ENCODE results near the gene GRB14.

DNA sequence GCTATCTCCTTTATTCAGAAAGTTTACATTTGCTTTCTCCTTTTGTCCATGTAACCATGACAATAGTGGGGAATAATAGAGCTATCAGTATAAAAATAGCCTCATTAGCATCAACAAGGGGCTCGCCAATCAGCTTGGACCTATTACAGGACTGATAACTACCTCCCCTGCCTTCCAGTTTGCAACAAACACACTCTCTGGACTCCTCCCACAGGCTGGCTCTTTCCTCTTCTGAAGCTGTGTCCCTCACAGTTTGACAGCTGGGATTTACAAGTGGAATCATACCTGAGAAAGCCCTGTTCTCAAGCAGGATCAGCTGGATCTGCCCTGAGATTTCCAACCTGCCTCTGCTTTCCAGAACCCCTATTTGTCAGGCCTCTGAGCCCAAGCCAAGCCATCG is 162.5 kb downstream of the GRB14 start:
- TF ChIP-seq EP300 (IDR thresholded peaks at IDR 0.05; ENCODE audit: borderline replicate concordance in 1 of 2, low read depth in 1 of 2, low read length in 1 of 2) (no peak), YY1 (IDR thresholded peaks at IDR 0.05; ENCODE audit: low read depth) (no peak), CTCF (IDR thresholded peaks at IDR 0.05) (no peak), RCOR1 (IDR thresholded peaks at IDR 0.05; ENCODE audit: low read length) (no peak), RXRA (IDR thresholded peaks at IDR 0.05; ENCODE audit: borderline replicate concordance, low read depth) (no peak), RAD21 (IDR thresholded peaks at IDR 0.05; ENCODE audit: low read length) (no peak)

Measured in SK-N-SH (cell line).